HK-2 (cell line): ENCODE measurements around the gene FBRSL1.
"Not testable (repeated sequence)": the region's sequence is repeated elsewhere in the genome, so short reads cannot be mapped to it uniquely, and the experiment has no call there.

ENCODE experiments used
- DNase-seq: peaks from one replicate; pipeline ENCODE4 v3.0.0-alpha.2; 2018; ENCODE audit not compliant: unreplicated experiment

Gene FBRSL1

DNA sequence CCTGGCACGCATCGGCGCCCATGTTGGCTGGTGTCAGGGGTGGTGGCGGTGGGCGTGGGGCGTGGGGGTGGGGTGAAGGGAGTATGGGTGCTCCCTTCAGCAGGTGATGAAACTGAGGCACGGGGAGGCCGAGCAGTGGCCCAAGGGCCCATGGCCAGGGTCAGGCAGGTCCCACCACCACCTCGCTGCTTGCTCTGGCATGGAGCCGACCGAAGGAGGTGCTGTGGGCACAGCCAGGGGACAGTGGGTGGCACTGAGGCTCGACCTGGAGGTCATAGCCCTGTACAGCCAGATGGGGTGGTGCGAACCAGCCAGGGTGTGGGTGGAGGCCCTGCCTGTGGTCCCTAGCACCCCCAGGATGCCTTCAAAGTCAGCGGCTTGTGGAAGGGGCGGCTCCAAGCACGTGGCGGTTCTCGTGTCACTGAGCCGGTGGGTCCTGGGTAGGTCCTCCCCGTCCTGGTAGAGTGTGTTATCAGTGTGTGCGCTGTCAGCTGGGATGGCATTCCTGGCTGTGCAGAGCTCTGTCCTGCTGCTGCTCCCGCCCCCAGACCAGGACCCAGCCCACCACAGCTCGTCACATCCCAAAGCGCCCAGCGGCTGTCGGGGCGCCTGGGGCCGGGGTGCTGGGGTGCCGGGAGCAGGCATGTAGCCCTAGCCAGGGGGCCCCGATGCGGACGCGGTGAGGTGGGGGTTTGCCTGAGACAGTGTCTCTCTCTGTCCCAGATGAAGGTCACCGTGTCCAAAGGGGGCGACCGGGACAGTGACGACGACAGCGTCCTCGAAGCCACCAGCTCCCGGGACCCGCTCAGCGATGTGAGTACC, 35.3 kb downstream of the FBRSL1 start:
- no peak for DNase-seq

GRCh38 chr12:132525833-132526455, 36.0 kb downstream of the FBRSL1 start:
- DNase-seq, result no peak

DNA sequence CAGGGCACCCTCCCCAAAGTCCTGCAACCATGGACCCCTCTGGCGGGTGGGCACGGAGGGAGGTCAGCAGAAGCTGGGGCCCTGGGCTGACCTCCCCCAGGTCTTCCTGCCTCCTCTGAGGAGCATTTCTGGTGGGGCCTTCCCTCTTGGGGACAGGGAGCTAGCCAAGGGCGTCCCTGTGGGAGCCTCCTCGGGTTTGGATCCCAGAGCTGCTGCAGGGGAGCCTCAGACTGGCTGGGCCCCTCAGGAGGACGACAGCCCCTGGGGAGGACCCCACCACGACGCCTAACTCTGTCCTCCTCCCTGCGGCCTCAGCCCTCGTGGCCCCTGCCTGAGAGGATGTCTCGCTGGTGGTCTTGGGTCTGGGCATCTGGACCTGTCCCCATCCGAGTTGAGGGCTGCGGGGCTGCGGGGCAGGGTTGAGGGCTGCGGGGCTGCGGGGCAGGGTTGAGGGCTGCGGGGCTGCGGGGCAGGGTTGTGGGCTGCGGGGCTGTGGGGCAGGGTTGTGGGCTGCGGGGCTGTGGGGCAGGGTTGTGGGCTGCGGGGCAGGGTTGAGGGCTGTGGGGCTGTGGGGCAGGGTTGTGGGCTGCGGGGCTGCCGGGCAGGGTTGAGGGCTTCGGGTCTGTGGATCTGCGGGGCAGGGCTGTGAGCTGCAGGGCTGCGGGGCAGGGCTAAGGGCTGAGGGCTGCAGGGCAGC, 37.4 kb downstream of the FBRSL1 start:
- DNase-seq, result no peak

GRCh38 chr12:132527883-132528264, 37.9 kb downstream of the FBRSL1 start:
- no peak for DNase-seq

DNA sequence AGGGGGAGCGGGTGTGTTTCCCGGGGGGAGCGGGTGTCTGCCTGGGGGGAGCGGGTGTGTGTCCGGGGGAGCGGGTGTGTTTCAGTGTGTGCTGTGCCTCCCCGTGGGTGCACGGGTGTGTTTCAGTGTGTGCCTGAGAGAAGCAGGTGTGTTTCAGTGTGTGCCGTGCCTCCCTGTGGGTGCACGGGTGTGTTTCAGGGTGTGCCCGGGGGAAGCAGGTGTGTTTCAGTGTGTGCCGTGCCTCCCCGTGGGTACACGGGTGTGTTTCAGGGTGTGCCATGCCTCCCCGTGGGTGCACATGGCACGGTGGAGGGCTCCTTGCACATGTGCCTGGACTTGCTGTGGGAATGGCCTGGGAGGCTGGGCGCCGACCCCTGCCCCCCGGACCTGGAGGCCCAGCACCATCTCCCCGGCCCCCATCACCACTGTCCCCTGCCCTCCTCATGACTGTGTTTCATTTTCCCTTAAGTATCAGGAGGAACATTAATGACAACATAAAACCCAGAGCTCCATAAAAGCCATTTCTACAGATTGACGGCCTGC, 38.7 kb downstream of the FBRSL1 start:
- no peak for DNase-seq

DNA sequence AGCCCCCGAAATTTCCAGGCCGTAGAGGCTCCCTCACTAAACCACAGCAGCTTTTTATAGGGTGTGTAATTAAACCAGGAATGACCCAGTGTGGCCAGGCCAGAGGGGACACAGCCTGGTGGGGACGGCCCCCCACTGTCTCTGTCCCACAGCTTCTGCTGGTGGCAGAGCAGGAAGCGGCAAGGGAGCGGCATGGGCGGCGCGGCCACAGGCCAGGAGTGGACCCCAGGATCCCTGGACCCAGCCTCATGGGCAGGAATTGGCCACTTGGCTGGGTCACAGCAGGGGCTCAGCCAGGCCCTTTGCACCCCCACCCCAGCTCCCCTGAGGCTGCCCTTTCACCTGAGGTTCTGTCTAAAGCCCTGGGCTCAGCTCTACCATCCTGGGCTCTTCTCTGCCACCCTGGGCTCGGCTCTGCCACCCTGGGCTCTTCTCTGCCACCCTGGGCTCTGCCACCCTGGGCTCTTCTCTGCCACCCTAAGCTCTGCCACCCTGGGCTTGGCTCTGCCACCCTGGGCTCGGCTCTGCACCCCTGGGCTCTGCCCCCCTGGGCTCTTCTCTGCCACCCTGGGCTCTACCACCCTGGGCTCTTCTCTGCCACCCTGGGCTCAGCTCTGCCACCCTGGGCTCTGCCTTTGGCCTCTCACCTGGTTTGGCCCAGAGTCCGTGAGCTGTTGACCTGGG, 39.3 kb downstream of the FBRSL1 start:
- no peak for DNase-seq

DNA sequence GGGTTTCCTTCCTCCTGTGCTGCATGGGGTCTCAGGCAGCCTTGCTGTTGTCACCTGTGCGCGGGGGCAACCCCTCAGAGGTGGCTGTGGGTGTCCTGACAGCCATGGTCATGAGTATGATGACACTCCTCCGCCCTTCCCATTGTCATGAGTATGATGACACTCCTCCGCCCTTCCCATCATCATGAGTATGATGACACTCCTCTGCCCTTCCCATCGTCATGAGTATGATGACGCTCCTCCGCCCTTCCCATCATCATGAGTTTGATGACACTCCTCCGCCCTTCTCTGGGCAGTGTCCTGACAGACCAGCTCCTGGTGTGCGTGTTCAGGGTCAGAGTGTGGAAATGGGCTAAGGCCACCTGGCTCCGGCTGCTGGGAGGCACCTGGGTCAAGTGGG, 40.0 kb downstream of the FBRSL1 start:
- no peak for DNase-seq

DNA sequence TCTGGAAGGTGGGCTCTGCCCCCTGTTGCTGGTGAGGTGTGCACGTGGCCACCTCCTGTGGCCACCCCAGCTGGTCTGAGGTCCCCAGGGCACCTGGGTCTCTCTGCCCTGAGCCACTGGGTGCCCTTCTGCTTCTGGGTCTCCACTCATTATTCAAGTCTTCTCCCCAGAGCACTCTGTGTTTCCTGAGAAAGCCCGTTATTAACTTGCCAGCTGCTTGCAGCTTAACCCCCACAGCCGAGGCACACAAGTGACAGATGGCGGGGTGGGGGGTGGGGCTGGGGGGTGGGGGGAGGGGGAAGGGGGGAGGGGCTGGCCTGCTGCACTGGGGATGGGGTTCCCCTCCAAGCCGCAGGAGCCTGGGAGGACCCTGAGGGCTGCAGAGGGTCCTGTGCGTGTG, 40.5 kb downstream of the FBRSL1 start:
- DNase-seq, result no peak

GRCh38 chr12:132530851-132531250, 40.9 kb downstream of the FBRSL1 start:
- DNase-seq, result no peak

GRCh38 chr12:132532711-132533583, 43.0 kb downstream of the FBRSL1 start:
- DNase-seq, result not testable (repeated sequence)

- no peak for DNase-seq
Measured at GRCh38 chr12:132533584-132533958, 43.6 kb downstream of the FBRSL1 start.

DNA sequence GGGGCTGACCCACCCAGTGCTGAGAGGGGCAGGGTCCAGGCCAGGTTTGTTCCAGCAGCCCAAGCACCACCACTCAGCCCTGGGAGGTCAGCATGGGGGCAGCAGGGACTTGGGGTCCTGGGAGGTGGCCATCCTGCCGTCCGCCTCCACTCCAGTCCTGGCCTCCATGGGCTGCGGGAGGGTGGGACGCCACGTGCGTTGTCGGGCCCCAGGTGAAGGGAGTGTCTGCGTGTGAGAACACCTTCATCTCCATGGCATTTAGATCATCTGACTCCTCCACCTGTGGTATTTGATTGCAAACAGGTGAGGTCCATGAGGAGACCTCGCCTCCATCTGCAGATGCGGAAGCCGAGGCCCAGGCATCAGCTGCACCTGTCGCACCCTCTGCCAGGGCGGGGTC, 44.1 kb downstream of the FBRSL1 start:
- no peak for DNase-seq

GRCh38 chr12:132535019-132535418, 45.1 kb downstream of the FBRSL1 start:
- DNase-seq, result no peak

DNA sequence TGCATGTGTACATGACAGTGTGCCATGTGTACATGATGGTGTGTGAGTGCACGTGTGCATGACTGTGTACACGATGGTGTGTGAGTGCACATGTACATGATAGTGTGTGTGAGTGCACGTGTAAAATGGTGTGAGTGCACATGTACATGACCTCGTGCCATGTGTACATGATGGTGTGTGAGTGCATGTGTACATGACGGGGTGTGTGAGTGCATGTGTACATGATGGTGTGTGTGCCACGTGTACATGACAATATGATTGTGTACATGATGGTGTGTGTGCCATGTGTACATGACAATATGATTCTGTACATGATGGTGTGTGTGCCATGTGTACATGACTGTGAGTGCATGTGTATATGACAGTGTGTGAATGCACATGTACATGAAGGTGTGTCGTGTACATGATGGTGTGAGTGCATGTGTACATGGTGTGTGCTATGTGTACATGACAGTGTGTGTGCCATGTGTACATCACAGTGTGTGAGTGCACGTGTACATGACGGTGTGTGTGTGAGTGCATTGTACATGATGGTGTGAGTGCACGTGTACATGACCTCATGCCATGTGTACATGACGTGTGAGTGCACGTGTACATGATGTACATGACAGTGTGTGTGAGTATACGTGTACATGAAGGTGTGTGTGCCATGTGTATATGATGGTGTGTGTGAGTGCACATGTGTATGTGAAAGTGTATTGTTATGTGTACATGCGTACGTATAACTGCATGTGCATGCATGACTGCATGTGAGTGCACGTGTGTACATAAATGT, 46.3 kb downstream of the FBRSL1 start:
- no peak for DNase-seq

- no peak for DNase-seq
Measured at GRCh38 chr12:132537049-132537448, 47.1 kb downstream of the FBRSL1 start.

GRCh38 chr12:132537836-132538662, 48.1 kb downstream of the FBRSL1 start:
- DNase-seq, result no peak

DNA sequence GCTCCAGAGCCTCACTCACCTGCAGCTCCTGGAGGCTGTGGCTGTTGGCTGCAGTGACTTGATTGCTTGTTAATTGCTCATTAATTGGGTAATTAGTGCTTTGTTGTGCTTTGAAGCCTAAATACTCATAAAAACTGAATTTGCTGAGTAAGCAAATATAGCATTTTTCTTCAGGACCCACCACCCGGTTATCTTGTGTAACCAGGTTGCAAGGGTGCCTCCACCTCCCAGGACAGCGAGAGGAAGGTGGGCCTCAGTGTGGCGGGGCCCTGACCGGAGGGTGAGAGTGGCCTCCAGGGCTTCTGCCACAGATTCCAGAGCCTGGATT, 48.7 kb downstream of the FBRSL1 start:
- DNase-seq, result no peak

DNA sequence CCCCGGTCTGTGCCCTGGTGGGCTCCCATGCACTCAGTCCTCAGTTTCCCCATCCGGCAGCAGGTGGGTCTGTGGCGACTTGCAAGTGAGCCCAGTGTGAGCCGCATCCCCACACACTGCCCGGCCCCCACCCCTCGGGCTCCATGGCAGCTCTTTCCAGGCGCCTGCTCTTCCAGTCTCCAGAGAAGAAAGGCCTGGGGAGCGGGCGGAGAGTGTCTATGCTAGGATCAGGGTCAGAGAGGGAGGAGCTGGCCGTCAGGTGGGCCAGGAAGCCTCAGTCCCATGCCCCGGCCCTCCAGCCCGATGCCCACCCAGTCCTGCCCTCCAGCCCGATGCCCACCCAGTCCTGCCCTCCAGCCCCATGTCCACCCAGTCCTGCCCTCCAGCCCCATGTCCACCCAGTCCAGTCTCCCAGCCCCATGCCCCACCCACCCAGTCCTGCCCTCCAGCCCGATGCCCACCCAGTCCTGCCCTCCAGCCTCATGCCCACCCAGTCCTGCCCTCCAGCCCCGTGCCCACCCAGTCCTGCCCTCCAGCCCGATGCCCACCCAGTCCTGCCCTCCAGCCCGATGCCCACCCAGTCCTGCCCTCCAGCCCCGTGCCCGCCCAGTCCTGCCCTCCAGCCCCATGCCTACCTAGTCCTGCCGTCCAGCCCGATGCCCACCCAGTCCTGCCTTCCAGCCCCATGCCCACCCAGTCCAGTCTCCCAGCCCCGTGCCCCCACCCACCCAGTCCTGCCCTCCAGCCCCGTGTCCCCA, 49.2 kb downstream of the FBRSL1 start:
- no peak for DNase-seq

DNA sequence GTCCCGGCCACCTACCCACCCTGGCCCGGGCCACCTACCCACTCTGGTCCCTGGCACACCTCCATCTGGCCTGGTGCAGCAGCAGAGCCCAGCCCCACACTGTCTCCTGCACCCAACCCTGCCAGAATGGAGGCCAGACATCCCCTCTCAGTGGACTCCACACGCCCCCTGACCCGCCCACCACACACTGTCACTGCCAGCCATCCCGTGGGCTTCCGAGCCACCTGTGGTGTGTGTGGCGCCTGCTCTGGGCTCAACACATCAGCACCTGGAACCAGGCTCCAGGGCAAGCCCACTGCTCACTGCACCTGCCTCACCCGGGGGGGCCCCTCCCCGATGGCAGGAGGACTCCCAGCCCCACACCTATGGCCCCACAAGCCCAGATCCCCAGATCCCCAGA, 50.5 kb downstream of the FBRSL1 start:
- no peak for DNase-seq
